Calu3 (cell line): Measurements from ENCODE around the gene TLE6. TPM values are rescaled to one million over a fixed set of nuclear protein-coding genes. Genes with fewer than 3 reads are reported as not detected.

ENCODE experiments used
- BruUV-seq: library from RNA; stranded (reverse); fragments of 400-500 nt; replicated peaks from 2 replicates; lab custom pipeline; 2021; lab: Mats Ljungman, UMichigan
- CTCF ChIA-PET: fragments of 300-600 bp; sonication (Branson Sonifier 250); formaldehyde crosslinking; loops from one replicate; lab custom pipeline; 2022; ENCODE audit warnings: antibody characterized with exemption; lab: Charles Lee
- DNase-seq: peaks from one replicate; pipeline ENCODE4 v3.0.0; 2022
- H3K27ac Mint-ChIP-seq: one replicate; pipeline ENCODE4 v1.8.0; 2022; ENCODE audit warnings: mixed read lengths; ENCODE audit not compliant: unreplicated experiment
- H3K27me3 Mint-ChIP-seq: one replicate; pipeline ENCODE4 v1.8.0; 2022; ENCODE audit warnings: mixed read lengths; ENCODE audit not compliant: unreplicated experiment
- H3K36me3 Mint-ChIP-seq: one replicate; pipeline ENCODE4 v1.8.0; 2022; ENCODE audit warnings: mild to moderate bottlenecking, moderate library complexity, mixed read lengths; ENCODE audit not compliant: insufficient read depth, unreplicated experiment
- H3K4me1 Mint-ChIP-seq: one replicate; pipeline ENCODE4 v1.8.0; 2022; ENCODE audit warnings: mild to moderate bottlenecking, low read depth, mixed read lengths; ENCODE audit not compliant: unreplicated experiment
- H3K4me3 Mint-ChIP-seq: one replicate; pipeline ENCODE4 v1.8.0; 2022; ENCODE audit warnings: mild to moderate bottlenecking, low read depth, moderate library complexity, mixed read lengths; ENCODE audit not compliant: unreplicated experiment
- H3K9me3 Mint-ChIP-seq: one replicate; pipeline ENCODE4 v1.8.0; 2022; ENCODE audit warnings: low read depth, mixed read lengths; ENCODE audit not compliant: unreplicated experiment
- intact Hi-C: fragments of 100-400 bp; cut with micrococcal nuclease; formaldehyde crosslinking; loops from one replicate; pipeline ENCODE4 v1.10.0; 2022; ENCODE audit not compliant: unreplicated experiment
- total RNA-seq: library from RNA; stranded (reverse); gene quantifications from 2 replicates; pipeline ENCODE4 v1.2.3, GENCODE V29; 2022
- TF ChIP-seq, protein P1 (sequence below): fragments of 200-600 bp; IDR thresholded peaks from one replicate; pipeline ENCODE4 v1.8.0; 2022; ENCODE audit warnings: antibody characterized with exemption; ENCODE audit not compliant: unreplicated experiment

Gene TLE6
- total RNA-seq, 1 experiment from 2014 or later = 2.1 TPM

DNA sequence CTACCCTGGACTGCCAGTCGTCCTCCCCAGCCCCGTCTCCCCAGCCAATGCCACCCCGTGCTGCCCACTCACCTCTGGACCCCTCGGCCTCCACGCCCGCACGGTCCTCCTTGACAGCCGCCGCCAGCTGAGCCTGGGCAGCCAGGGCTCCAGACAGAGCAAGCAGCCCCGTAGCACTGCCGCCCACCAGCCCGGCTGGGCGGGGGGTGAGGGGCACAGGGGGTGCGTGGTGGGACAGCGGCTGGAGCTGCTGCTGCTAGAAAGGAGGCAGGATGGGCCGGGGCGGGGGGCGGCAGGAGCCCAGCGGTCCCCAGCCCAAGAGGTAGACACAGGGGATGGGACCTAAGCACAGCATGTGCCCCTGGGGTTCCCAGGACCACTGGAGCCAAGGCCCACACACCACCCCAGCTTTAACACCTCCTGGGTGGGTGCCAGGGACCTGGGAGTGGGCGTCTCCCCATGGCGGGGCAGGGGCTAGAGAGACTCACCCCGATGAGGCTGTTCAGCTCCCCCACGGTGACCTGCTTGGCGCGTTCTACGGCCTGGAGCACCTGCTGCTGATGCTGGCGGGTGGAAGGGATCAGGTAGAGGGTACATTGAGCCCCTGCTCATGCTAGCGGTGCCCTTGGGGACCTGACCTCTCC lies 42.0 kb downstream of the TLE6 start:
- CTCF ChIA-PET = no interaction called here
- H3K9me3 Mint-ChIP-seq = no peaks in the 10 kb centered on the region
- H3K27me3 Mint-ChIP-seq = no peaks in the 10 kb centered on the region
- TF ChIP-seq, protein P1, sequence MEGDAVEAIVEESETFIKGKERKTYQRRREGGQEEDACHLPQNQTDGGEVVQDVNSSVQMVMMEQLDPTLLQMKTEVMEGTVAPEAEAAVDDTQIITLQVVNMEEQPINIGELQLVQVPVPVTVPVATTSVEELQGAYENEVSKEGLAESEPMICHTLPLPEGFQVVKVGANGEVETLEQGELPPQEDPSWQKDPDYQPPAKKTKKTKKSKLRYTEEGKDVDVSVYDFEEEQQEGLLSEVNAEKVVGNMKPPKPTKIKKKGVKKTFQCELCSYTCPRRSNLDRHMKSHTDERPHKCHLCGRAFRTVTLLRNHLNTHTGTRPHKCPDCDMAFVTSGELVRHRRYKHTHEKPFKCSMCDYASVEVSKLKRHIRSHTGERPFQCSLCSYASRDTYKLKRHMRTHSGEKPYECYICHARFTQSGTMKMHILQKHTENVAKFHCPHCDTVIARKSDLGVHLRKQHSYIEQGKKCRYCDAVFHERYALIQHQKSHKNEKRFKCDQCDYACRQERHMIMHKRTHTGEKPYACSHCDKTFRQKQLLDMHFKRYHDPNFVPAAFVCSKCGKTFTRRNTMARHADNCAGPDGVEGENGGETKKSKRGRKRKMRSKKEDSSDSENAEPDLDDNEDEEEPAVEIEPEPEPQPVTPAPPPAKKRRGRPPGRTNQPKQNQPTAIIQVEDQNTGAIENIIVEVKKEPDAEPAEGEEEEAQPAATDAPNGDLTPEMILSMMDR = no peak
- no peaks in the 10 kb centered on the region for H3K36me3 Mint-ChIP-seq
- H3K27ac Mint-ChIP-seq = no peak overlapping the region
- H3K4me3 Mint-ChIP-seq = no peak overlapping the region
- no peaks in the 10 kb centered on the region for H3K4me1 Mint-ChIP-seq
- intact Hi-C loops = no loop called here
- no TSS peak for BruUV-seq
- no peak for DNase-seq

DNA sequence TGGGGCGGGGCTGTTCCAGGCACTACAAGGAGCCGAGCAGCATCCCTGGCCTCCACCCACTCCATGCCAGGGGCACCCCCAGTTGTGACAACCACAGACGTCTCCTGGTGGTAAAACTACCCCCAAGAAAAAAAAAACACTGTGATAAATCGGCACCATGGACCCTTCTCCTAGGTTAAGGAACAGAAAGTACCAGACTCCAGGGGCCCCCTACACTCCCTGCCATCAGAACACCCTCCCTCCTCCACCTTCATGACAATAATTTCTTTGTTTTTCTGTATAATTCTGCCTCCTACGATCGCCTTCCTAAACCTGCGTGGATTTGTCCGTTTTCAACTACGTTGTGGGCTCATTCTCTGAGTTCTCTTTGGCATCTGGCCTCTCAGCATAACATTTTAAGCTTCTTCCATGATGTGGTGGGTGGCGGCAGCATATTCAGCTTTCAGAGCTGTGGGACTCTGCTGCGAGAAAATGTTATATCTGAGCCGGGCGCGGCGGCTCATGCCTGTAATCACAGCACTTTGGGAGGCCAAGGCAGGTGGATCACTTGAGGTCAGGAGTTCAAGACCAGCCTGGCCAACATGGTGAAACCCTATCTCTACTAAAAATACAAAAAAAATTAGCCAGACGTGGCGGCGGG lies 43.1 kb downstream of the TLE6 start:
- TF ChIP-seq, protein P1 = no peak
- H3K4me1 Mint-ChIP-seq = no peaks in the 10 kb centered on the region
- intact Hi-C loops = no loop called here
- no peaks in the 10 kb centered on the region for H3K27me3 Mint-ChIP-seq
- no peaks in the 10 kb centered on the region for H3K9me3 Mint-ChIP-seq
- CTCF ChIA-PET = no interaction called here
- no peak overlapping the region for H3K27ac Mint-ChIP-seq
- BruUV-seq = no TSS peak
- no peaks in the 10 kb centered on the region for H3K36me3 Mint-ChIP-seq
- DNase-seq = no peak
- no peak overlapping the region for H3K4me3 Mint-ChIP-seq

DNA sequence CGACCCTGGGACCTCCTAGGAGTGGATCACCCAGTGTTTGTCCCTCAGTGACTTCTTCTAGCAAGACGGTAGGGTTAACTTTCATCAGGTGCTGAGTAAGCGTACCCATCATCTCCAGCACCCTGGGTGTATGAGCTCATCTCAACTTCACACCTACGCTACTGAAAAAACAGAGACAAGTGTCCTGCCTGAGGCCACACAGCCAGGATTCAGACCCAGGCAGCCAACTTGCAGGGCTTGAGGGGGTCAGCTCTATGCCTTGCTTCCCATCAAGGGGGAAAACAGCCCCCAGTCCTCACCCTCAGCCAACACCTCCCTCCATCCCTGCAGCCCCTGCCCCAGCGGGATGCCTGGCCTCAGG lies 47.1 kb downstream of the TLE6 start:
- H3K4me3 Mint-ChIP-seq = no peak overlapping the region
- CTCF ChIA-PET = no interaction called here

DNA sequence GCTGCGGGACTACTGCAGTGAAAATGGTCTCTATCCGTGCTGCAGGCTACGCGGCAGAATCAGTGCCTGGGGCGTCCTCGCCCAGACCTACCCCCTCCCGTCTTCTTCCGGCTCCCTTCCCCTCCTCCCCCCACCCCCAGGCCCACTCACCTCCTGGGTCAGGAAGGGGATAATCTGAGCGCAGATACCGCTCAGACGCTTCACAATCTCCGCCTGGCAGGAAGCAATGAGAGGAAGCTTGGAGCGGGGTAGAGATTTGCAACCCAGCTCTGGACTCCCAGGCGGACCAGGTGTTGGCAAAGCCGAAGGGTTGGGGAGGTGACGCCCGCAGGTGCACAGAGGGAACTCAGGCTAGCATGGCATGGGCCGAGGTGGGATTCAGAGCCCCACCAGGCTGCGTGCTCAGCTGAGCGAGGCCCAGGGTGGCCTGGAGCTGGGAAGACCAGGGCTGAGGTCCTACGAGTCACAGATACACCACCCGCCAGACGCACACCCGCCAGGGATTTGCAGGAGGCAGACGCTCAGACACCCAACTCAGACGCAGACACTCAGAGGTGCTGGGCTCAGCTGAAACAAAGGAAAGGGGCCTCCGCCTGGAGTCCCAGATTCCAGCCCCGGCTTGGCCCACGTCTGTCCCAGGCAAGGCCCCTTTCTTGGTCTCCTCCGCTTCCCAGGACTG lies 47.6 kb downstream of the TLE6 start:
- DNase-seq = no peak
- Mint-ChIP-seq H3K27me3 (peaks cover 19% of the 10 kb centered on the region), H3K4me3 (no peak overlapping the region), H3K36me3 (no peaks in the 10 kb centered on the region), H3K27ac (no peak overlapping the region), H3K9me3 (no peaks in the 10 kb centered on the region), H3K4me1 (no peaks in the 10 kb centered on the region)
- BruUV-seq = no TSS peak
- TF ChIP-seq, protein P1 = no peak
- intact Hi-C loops = no loop called here
- CTCF ChIA-PET = no interaction called here

More for the DNA sequence above, 47.1 kb downstream of the TLE6 start:
- Mint-ChIP-seq H3K9me3 (no peaks in the 10 kb centered on the region), H3K27me3 (peaks cover 13% of the 10 kb centered on the region), H3K36me3 (no peaks in the 10 kb centered on the region), H3K4me1 (no peaks in the 10 kb centered on the region), H3K27ac (no peak overlapping the region)
- BruUV-seq = no TSS peak
- no peak for DNase-seq
- TF ChIP-seq, protein P1 = no peak
- intact Hi-C loops = no loop called here
